Right forelimb (tissue), 1 donor: Measurements from ENCODE around the gene TNIP1.

Experiments
- DNase-seq: peaks from one replicate; pipeline ENCODE4 v3.0.0-alpha.2; 2018

Gene TNIP1

DNA sequence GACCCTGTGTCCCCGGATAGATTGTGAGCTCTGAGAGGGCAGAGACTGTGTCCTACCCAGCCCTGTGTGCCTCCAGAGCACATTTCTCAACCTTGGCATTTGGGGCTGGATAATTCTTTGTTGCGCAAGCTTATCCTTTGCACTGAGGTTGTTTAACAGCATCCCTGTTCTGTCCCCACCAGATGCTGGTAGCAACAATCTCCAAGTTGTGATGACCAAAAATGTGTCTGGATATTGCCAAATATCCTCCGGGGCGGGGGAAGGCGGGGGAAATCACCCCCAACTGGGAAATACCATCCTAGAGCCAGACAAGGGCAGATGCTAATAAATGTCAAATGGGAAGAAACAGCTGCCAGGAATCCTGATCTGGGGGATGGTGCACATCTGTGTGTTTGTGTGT is 24.0 kb upstream of the TNIP1 start:
- DNase-seq: no peak

DNA sequence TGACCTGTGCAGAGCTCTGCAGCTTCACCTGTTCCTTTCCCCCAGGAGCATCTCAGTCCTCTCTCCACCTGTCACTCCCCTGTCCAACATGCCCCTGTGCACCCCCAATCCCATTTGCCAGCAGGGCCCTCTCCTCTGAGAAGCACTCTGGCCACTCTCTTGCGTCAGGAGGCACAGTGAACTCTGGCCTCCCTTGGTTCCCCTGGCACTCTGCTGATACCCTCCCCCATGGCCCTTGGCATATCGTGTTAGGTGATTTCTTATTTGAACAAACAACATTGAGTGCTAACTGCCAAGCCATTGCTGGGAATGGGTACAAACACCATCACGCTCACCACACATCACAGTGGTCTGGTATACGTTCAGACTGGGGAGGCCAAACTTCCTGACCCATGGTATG is 20.9 kb upstream of the TNIP1 start:
- DNase-seq: no peak

DNA sequence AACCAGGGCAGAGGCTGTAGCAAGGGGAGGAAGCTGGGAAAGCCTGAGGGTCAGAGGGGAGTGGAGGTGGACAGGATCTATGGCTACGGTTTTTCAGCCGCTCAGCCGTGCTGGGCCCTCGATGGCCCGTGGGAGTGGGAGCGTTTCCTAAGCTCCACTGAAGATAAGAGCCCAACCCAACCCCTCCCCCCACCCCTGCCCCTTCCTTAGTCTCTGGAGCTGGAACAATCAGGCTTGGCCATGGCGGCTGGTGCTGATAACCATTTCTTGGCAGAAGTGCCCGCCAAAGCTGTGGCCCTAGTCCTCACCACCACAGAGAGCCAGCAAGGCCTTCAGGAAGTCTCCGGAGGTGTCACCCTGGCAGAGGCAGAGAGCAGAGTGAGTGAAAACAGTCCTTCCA is 20.3 kb upstream of the TNIP1 start:
- no peak for DNase-seq

DNA sequence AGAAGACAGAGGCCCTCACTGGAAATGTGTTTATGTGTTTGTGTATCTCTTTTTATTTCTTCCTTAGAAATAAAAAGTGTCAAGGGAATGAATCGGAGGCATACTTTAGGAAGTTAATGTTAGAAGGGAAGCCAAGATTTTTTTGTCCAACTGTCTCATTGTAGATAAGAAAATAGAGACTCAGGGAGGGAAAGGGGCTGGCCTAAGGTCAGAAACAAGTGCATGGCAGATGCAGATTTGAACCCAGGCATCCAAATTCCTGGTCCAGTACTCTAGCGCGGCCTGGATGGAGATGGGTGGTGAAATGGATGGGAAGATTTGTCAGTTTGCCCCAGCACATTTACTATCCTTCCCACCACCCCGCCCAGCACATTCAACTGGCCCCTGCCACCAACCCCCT is 19.8 kb upstream of the TNIP1 start:
- DNase-seq: no peak

DNA sequence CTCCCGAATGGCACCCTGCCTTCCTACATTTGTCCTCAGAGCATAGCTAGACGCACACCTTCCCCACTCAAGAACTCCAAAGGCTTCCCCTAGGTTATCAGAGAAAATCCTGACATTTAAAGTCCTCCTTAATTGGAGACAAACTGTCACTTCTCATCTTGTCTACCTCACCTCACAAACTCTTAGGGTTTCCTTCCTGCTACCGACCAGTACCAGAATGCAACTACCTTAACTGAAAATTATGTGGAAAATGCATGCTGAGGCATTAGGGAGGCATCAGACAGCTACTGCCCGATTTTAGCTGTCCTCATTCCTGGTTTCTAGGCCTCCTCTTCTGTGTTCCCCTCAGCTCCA is 17.9 kb upstream of the TNIP1 start:
- no peak for DNase-seq

DNA sequence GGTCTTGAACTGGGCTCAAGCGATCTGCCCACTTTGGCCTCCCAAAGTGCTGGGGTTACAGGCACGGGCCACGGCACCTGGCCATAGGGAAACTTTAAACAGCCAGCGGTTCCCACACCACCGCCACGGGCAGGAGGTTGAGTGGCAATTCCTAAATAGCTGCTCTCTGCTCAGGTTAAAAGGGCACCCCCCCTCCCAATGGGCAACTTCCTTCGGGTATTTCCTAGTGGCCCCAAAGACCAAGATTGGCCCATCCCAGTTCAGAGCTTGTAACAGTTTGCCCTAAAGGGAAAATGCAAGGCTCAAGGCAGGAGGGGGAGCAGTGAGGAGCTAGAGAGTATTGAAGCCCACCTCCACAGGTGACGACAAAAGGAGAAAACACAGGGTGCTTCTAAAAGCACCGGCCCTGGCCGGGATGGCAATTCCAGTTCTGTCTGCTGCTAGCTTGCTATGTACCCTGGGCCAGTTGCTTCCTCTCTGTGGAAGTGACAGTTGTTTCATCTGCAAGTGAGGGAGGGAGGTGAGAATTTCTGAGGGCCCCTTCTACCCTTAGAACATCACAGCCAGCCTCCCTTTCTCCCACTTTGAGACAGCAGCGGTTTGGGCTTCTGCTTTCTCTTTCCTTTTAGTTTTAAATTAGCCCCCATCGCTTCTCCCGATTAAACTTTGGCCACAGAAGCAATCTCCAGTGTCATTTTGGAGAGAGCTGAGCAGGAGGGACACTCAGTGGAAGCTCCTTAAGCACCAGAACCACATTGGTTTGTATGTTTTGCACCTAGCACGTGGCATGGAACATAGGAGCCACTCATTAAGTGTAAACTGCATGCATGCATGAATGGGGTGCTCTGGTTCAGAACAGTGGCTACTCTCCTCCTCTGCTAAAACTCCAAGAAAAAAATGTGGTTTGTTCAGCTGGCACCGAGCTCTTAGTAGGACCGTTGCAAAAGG is 17.3 kb upstream of the TNIP1 start:
- no peak for DNase-seq

DNA sequence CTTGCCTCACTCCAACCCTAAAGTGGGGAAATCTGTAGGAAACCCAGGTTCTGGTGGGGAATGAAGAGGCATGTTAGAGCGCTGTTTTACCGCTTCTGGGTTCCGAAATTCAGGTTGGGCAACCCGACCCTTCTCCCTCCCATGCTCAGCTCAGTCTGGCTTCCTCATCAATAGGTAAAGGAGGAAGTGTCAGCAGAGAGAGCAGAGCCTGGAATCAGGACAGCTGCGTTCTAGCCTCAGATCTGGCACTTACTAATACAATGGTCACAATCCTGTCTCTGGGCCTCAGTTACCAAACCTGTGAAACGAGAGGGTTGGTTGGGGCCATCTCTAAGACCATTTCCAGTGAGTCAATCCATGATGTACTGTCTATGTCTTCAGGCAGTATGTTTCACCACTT is 16.2 kb upstream of the TNIP1 start:
- DNase-seq: no peak

DNA sequence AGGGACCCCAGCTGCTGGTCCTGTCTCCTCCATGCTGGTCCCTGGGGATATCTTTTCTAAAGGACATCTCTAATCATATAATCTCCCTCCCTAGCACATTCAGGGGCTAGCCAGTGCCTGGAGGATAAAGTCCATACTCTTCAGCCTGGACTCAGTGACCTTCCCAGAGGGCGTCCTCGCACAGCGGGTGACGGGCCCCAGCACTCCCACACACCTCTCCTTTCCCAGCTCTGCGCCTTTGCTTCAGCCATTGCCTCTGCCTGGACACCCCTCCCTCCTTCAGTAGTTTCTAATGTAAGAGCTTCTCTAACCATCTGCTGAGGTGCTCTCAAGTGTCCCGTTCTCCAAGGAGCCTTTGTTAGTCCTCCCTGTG is 15.2 kb upstream of the TNIP1 start:
- DNase-seq: no peak

DNA sequence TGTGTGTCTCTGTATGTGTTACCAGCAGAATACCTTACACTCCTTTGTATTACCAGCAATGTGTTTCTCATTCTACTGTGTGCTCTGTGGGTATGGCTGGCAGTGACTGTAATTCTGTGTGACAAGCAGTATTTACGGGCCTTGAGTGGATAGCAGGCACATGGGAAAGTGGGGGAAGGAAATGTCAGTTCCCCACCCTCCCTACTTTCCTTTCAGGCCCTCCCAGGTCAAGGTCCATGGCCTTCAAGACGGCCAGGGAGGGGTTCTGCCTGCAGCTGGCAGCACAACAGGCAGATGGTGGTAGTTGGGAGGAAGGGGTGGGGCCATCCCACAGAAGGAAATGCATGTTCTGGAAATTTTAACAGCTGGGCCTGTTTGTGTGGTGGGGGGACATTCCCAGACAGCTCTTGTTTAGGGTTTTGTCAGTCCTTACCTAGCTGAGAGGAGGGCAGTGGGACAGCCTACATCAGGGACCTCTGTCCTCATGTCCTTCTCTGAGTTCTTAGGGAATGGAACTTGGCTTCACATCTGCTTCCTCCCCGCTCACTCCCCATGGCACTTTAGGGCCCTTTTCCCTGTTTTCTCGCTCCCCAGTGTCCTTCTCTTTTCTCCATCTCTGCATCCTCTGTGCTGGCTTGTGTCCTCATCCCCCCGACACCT is 14.6 kb upstream of the TNIP1 start:
- no peak for DNase-seq

DNA sequence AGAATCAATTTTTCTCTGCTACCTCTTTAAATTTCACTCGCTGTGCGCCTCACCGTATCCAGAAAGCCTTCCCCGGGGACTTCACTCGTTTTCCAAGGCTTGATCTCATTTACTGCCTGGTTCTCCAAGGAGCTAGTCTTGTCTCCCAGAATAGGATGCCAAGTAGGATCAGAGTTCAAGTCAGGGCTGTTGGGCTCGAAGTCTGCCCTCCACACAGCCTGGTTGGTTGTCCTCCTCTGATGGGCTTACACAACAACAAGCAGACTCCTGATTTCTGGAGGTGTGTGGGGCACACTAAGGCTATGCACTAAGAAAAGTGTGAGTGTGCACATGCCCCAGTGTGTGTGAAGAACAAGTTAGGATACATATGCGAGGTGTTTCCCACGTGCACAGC is 14.0 kb upstream of the TNIP1 start:
- DNase-seq: no peak

DNA sequence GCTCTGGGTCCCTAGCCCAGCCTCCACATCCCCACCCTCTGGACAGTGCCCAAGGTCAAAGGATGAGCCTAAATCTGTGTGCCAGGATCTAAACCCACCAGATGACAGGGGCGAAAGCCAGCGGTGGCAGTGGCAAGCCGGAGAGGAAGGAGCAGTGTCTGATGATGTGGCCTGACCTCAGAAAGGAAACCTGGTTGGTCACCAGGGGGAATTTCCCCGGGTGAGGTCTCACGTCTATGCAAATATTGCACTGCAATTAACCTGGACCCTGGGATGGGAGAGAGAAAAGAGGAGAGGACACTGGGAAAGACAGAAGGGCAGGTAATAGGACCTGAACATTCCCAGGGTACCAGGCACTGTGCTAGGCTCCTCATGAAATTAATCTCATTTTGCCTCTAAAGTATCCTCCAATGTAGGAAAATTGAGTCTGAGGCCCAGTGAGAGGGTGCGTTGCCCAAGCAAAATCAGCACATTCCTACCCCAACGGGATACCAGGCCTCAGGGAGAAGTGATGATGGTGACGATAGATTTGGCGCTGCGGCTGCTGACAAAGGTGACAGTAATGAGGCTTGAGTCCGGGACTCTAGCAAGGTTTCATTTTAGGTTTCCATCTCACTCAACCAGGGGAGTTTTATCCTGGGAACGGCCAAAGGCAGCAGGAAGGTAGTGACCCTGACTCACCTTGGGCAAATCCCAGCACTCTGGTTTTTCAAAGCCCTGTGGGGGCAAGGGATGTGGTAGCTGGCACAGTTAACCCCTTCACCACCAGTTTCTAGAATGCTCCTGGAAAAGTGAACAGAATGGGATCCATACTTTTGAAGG is 13.4 kb upstream of the TNIP1 start:
- DNase-seq: no peak

DNA sequence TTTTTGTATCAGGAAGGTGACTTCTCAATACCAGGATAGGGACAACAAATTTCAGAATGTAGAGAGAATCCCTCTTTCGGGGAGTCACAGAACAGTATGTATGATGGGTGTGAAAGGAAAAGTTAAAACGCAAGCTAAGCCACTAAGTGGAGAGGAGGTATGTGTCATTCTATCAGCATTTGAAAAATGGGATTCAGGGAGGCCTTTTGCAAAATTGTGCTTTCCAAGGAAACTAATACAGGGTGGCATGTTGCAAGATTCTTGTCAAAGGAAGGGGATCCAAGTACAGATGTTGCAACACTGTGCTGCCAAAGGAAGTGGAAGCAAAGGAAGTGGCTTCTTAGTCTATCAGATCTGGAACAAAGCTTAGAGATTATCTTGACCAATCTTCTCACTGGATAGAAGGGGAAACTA is 12.6 kb upstream of the TNIP1 start:
- no peak for DNase-seq

DNA sequence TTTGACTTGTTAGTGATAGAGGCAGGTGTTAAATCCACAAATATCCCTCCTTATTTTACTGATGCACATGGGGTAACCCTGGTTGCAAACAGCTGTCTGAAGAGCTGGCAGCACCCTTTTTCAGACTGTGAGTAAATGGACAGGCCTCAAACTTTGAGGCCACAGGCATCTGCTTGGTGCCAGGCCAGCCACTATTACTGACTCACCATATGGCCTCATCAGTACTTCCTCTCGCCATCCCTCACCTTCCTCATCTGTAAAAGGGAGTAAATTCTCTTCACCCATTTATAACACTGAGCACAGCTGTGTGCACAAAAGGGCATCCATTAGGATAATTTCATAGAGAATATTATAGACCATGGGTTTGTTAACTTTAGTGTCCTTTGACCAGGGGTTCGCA is 11.9 kb upstream of the TNIP1 start:
- DNase-seq: no peak

DNA sequence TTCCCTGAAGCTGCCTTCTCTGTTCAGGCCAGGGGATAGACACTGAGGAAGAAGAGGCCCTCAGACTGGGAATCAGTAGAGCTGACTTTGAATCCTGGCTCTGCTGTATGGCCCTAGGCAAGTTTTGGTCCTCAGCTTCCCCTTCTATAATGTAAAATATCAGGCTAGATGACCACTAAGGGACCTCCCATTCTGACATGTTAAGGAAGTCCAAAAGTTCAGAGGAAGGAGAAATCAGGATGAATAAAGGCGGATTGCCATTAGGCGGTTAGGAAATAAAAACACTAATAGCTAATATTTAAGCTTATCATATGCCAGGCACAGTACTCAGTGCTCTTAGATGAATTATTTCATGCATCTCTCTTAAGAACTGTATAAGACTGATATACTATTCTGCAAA is 8.9 kb upstream of the TNIP1 start:
- no peak for DNase-seq

DNA sequence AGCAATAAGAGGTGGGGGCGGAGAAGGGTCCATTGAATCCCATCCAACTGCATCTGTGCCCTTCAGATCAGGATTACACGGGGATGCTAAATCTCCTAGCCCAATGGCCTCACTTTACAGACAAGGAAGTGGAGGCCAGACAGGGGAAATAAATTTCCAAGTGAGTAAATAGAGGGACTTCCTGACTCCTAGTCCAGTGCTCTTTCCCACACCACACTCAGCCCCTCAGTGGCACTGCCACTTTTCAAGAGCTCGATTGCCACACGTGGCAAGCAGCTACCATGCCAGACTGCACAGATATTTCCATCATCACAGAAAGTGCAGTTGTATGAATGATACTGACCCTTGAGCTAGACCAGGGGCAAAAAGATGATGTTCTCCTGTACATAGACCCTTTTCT is 8.2 kb upstream of the TNIP1 start:
- DNase-seq: no peak

DNA sequence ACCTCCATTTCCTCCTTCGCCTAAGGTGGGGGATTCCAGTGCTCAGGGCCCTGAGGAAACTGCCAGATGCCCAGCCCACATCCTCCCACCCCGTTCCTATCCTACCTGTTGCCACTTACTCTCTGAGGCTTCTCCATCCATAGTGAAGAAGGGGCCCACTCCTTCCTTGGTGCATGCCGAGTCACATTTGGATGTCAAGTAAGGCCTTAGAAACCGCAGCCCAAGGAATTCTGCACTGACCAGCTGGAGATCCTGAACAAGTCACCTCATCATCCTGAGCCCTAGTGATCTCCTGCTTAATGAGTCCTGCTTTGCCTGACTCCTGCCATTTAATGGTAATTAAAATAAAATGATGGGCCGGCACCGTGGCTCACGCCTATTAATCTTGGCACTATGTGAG is 6.7 kb upstream of the TNIP1 start:
- DNase-seq: no peak

DNA sequence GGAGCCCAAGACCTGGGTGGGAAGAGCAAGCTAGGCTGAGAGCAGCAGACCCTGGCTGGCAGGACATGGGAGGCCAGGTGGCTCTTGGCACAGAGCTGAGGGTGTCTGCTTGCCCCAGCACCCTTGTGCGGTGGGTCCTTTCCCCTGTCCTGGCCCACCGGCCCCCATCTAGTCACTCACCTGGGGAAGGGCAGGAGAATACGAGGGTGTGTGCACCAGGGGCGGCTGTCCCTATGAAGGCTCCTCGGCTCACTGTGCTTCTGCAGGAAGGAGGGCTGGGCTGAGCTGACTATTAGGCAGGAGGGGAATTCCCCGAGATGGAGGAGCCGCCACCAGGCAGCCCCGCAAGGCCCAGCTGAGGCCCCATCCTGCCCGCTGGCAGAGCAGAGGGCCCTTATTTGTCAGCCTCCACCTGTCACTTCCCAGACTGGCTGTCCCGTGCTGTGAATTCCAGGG is 6.1 kb upstream of the TNIP1 start:
- no peak for DNase-seq

DNA sequence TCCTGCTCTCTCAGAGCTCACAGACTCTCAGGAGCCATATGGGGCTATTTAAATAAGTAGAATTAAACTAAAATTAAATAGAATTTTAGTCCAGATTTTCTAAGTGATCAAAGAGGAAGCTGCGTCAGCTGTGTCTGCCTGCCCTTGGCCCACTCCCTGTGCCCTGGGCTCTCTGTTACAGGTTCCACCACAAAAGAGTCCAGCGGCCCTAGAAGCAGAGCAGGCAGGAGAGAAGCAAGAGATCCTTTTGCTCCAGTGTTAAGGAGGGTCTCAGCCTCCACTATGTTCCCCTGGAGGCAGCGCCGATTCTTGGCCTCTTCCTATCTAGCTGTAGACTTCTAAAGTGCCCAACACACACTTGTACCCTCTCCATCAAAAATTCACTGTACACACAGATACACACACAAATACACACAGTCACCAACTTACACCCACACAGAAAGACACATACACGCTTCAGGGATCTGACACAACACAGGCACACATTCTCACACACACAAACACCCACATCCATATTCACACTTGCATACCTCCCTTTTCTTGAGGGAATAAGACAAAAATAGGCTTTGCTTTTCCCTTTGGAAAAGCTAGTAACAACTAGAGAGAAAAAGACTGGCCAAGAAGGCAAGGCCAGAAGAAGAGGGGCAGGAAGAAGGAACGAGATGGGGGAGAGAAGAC is 5.5 kb upstream of the TNIP1 start:
- no peak for DNase-seq

DNA sequence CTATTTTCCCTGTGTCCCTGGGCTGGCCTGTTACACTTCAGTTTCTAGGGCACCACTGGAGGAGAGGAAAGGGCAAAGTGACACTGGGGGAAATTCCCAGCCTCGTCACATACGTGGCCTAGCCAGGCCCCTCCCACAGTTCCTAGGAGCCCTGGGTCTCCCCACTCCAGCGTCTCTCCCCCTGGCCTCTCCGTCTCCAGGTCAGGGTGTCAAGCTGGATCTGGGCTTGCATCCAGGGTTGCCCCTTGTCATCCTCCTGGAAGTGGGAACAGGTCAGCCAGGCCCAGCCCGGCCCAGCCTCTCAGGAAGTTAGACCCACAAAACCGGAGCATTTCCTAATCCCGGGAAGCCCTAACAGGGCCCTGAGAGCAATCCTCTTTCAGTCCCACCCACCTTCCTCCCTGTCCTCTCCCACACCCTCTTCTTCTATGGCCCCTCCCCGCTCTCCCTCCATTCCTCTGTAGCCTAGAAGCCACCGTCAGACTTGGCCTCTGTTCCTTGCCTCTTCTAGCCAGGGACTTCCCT is 4.7 kb upstream of the TNIP1 start:
- DNase-seq: no peak

DNA sequence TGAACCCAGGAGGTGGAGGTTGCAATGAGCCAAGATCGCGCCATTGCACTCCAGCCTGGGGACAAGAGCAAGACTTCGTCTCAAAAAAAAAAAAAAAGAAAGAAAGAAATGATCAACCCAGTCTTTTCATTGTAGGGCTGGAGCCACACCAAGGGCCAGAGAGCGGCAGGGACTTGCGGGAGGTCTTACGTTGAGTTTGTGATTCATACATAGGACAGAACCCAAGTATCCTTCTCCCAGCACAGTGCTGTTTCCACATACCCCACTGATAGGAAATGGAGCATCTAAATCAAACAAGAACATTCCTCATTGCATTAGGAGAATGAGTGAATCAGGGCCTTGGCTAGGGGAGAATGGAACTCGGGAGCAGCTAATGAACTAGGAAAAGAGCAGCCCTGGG is 3.5 kb upstream of the TNIP1 start:
- DNase-seq: no peak

DNA sequence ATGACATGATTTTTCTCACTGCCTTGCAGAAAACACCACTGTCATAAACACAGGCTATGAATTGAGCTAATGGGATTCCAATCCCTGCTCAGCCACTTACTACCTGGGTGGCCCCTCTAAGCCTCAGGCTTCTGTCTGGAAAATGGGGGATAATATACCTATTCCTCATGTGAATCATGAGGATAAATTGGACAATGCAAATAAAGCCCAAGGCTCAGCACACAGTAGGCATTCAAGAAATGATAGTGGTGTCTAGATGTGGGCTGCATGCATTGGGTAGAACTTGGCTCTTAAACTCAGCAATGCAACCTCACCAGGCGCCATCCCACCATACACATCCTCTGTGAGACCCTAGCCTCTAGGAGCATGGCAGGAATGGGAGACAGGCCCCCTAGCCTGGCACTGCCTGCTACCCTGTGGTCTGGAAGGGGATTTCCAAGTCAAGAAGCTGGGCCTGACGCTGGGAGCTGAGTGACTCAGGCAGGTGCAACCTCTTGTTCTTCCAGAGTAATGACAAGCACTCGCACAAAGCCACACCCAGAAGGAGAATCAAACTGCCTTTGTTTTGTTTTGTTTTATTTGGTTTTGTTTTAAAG is 2.3 kb upstream of the TNIP1 start:
- DNase-seq: no peak

DNA sequence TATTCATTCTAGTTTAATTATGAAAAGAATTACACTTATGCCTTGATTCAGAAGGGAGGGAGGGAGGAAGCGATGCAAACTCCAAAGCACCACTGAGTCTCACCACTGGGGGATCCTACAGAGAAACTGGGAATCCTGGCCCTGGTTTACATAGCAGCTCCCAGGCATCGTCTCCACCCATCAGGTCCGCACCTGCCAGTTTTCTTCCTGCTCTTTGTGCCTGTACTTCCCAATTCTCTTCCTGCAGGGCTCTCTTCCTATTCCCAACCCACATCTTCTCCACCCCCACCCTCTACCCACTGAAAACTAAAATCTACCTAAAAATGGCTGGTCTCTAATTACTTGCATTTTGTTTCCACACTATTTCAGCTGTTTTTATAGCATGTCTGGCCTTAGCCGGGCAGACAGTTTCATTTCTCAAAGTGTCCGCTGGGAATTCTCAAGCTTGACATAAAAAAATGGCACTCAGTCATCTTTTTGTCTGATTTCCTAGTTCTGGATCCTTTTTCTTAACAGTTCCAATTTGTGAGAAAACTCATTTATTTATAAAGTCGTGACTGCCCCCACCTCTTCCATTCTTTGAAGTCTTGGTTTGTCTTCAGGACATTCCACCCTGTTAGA is 1.6 kb upstream of the TNIP1 start:
- DNase-seq: no peak
